Measurements from ENCODE around the gene NAA16. TPM values are rescaled to one million over a fixed set of nuclear protein-coding genes. Genes with fewer than 3 reads are reported as not detected.

Gene NAA16
- total RNA-seq, 2 experiments from 2014 or later, result 23.5 to 32.8 TPM

GRCh38 chr13:41398494-41399170 is 87.6 kb downstream of the NAA16 start:
- no peaks in the 10 kb centered on the region for H3K4me1 Mint-ChIP-seq (ENCODE audit: low read depth)
- no peak overlapping the region for H3K4me3 Mint-ChIP-seq
- H3K27me3 Mint-ChIP-seq, result no peaks in the 10 kb centered on the region
- no peaks in the 10 kb centered on the region for H3K9me3 Mint-ChIP-seq
- DNase-seq (peak; percentile 30), ATAC-seq (peak; percentile 65)
- intact Hi-C loops (cut with micrococcal nuclease), result no loop called here
- no peak overlapping the region for H3K27ac Mint-ChIP-seq
- no peaks in the 10 kb centered on the region for H3K36me3 Mint-ChIP-seq (ENCODE audit: low read depth)
- TF ChIP-seq CTCF (IDR thresholded peaks at IDR 0.05), result no peak
- CTCF ChIA-PET, result interaction anchor here (0.9 kb wide), 1 partner anchor 9 kb away, joined by 3 read pairs; no protein-coding TSS in a partner anchor
- POLR2A ChIA-PET, result interaction anchor here (0.8 kb wide), 1 partner anchor 66 kb away, joined by 4 read pairs; no protein-coding TSS in a partner anchor

GRCh38 chr13:41401366-41401765 is 90.3 kb downstream of the NAA16 start:
- no peak overlapping the region for H3K27ac Mint-ChIP-seq
- TF ChIP-seq CTCF (IDR thresholded peaks at IDR 0.05), result no peak
- CTCF ChIA-PET, result interaction anchor here (1.8 kb wide), 1 partner anchor 251 kb away, joined by 6 read pairs; no protein-coding TSS in a partner anchor
- POLR2A ChIA-PET, result no interaction called here
- no peaks in the 10 kb centered on the region for H3K36me3 Mint-ChIP-seq (ENCODE audit: low read depth)
- H3K4me1 Mint-ChIP-seq (ENCODE audit: low read depth), result no peaks in the 10 kb centered on the region
- no peak overlapping the region for H3K4me3 Mint-ChIP-seq
- ATAC-seq (no peak), DNase-seq (no peak)
- H3K9me3 Mint-ChIP-seq, result no peaks in the 10 kb centered on the region
- H3K27me3 Mint-ChIP-seq, result no peaks in the 10 kb centered on the region
- intact Hi-C loops (cut with micrococcal nuclease), result no loop called here

DNA sequence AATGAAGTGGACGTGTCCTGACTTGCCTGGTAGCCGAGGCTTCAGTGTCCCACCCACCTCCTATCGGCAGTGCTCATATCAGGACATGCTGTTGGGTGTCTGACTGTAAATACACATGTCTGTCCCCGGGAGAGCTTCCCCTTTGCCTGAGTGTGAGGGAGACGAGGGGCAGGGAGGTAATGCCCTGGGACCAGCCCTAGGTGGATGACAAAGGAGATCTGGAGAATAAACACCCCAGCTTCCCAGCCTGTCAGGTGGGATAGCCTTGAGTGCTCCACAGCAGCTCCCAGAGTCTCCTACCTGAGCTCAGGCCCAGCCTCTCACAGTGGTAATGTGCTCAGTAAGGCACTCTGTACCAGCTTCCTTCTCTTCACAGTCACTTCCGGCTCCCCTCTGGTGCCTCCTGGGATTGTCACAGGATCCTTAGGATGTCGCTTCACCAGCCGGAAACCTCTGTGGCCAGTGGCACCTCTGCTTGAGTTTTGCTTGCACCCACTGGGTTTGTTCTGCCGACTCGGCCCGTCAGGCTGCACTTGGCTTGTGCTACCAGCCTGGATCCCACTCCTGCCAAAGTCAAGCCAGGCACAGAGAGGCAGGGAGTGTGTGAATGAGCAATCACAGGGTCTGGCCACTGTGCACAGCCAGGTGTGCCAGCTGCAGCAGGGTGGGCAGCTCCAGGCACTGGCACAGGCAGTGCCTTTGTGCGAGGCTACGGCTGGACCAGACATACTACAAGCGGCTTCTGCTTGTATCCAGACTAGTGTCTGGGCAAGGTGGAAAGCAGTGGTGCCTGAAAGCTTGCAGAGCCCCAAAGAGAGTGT is 91.8 kb downstream of the NAA16 start:
- intact Hi-C loops (cut with micrococcal nuclease), result no loop called here
- no peak overlapping the region for H3K4me3 Mint-ChIP-seq
- no peaks in the 10 kb centered on the region for H3K36me3 Mint-ChIP-seq (ENCODE audit: low read depth)
- no peaks in the 10 kb centered on the region for H3K27me3 Mint-ChIP-seq
- TF ChIP-seq CTCF (IDR thresholded peaks at IDR 0.05), result no peak
- DNase-seq, result no peak
- peak; percentile 32 for ATAC-seq
- no peaks in the 10 kb centered on the region for H3K4me1 Mint-ChIP-seq (ENCODE audit: low read depth)
- ChIA-PET CTCF (interaction anchor here (1.8 kb wide), 1 partner anchor 250 kb away, joined by 6 read pairs; no protein-coding TSS in a partner anchor), POLR2A (no interaction called here)
- H3K27ac Mint-ChIP-seq, result no peak overlapping the region
- H3K9me3 Mint-ChIP-seq, result no peaks in the 10 kb centered on the region

DNA sequence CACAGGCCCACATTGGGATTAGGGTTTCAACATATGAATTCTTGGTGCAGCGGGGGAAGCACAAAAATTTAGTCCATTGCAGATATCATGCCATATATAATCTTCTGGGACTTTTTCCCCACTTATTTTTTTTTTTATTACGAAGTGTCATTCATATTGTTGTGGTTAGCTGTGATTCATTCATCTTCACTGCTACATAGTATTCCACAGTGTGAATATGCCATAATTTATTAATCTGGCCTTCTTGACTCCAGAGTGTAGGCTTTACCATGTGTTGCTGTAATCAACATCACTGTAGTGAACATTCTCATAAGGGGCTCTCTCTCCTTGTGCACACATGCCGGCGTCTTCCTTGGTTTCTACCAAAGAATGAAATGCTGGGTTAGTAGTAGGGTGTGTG is 92.9 kb downstream of the NAA16 start:
- Mint-ChIP-seq H3K4me3 (no peak overlapping the region), H3K4me1 (ENCODE audit: low read depth) (no peaks in the 10 kb centered on the region), H3K9me3 (no peaks in the 10 kb centered on the region), H3K36me3 (ENCODE audit: low read depth) (no peaks in the 10 kb centered on the region), H3K27me3 (no peaks in the 10 kb centered on the region), H3K27ac (no peak overlapping the region)
- CTCF ChIA-PET, result interaction anchor here (0.8 kb wide), 1 partner anchor 248 kb away, joined by 3 read pairs; no protein-coding TSS in a partner anchor
- ATAC-seq, result no peak
- POLR2A ChIA-PET, result no interaction called here
- intact Hi-C loops (cut with micrococcal nuclease), result no loop called here
- no peak for TF ChIP-seq CTCF (IDR thresholded peaks at IDR 0.05)
- no peak for DNase-seq

DNA sequence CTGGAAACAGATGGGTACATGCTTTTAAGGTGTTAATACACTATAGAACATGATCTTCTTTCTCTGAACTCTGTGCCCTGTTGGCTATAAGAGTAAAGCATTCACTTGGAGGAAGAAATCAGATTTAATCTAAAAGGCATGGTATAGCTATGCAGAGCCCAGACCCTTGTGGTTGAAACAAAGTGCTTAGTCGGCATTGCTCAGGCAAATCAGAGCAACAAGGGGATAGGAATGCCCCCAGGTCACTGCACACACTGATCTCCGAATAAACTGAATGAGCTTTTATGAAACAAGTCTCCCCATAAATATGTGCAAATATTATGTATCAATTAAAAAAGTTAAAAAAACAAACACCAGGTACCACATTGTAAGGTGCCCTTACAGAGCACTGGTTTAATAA is 94.3 kb downstream of the NAA16 start:
- ChIA-PET POLR2A (interaction anchor here (1.0 kb wide), 1 partner anchor 19 kb away, joined by 3 read pairs; no protein-coding TSS in a partner anchor), CTCF (interaction anchor here (1.1 to 1.2 kb wide), 4 partner anchors 13 to 183 kb away, joined by 3 to 4 read pairs (median 4); no protein-coding TSS in a partner anchor)
- Mint-ChIP-seq H3K9me3 (no peaks in the 10 kb centered on the region), H3K27ac (no peak overlapping the region), H3K4me3 (no peak overlapping the region), H3K36me3 (ENCODE audit: low read depth) (no peaks in the 10 kb centered on the region), H3K27me3 (no peaks in the 10 kb centered on the region), H3K4me1 (ENCODE audit: low read depth) (no peaks in the 10 kb centered on the region)
- no peak for TF ChIP-seq CTCF (IDR thresholded peaks at IDR 0.05)
- ATAC-seq, result no peak
- intact Hi-C loops (cut with micrococcal nuclease), result no loop called here
- no peak for DNase-seq

All from activated CD8-positive, alpha-beta T cell treated with anti-CD3 and anti-CD28 coated beads for 36 hours (primary cell).